PC-3 (cell line): ENCODE measurements around the gene PRKCQ. TPM values are rescaled to one million over a fixed set of nuclear protein-coding genes. Genes with fewer than 3 reads are reported as not detected.

Source experiments
- ATAC-seq: fragments of 200-7000 bp; cut with Tn5 transposase; 2 replicates; pipeline ENCODE4 v1.9.1; 2020; ENCODE audit warnings: mild to moderate bottlenecking, moderate library complexity
- Bru-seq: library from RNA; stranded (reverse); fragments of 400-500 nt; gene quantifications from one replicate; lab custom pipeline; 2021; lab: Mats Ljungman, UMichigan
- BruChase-seq, 2 experiments: library from RNA; stranded (reverse); fragments of 400-500 nt; gene quantifications; one replicate each; lab custom pipeline; 2021; lab: Mats Ljungman, UMichigan
- BruUV-seq: library from RNA; stranded (reverse); fragments of 400-500 nt; replicated peaks from 2 replicates; lab custom pipeline; 2021; lab: Mats Ljungman, UMichigan
- CTCF ChIA-PET: fragments of 300-600 bp; sonication (Branson Sonifier 250); formaldehyde crosslinking; loops from one replicate; lab custom pipeline; 2022; ENCODE audit warnings: antibody characterized with exemption; lab: Charles Lee
- POLR2A ChIA-PET: fragments of 300-600 bp; sonication (Branson Sonifier 250); formaldehyde crosslinking; loops from one replicate; lab custom pipeline; 2022; ENCODE audit warnings: antibody characterized with exemption; ENCODE audit not compliant: unreplicated experiment; lab: Charles Lee
- DNase-seq: peaks from one replicate; pipeline ENCODE4 v3.0.0-alpha.2; 2015
- H2AFZ ChIP-seq: fragments of 300-600 bp; sonication (generic); 2 replicates; pipeline ENCODE4 v1.6.0; 2016; ENCODE audit warnings: antibody characterized with exemption, low read length
- H3F3A ChIP-seq: fragments of 300-600 bp; sonication (generic); one replicate; pipeline ENCODE4 v1.6.0; 2017; ENCODE audit warnings: antibody characterized with exemption, low read length, control low read depth, mild to moderate bottlenecking; ENCODE audit not compliant: unreplicated experiment
- H3K27ac ChIP-seq: fragments of 300-600 bp; sonication (generic); 2 replicates; pipeline ENCODE4 v1.5.1; 2016; ENCODE audit warnings: mild to moderate bottlenecking, low read length
- H3K27me3 ChIP-seq: fragments of 300-600 bp; sonication (generic); 2 replicates; pipeline ENCODE4 v1.6.1; 2016; ENCODE audit warnings: low read length, mixed read lengths
- H3K36me3 ChIP-seq: fragments of 300-600 bp; sonication (generic); 2 replicates; pipeline ENCODE4 v1.6.1; 2016; ENCODE audit warnings: low read depth, mixed run types, low read length, mixed read lengths
- H3K4me1 ChIP-seq: fragments of 300-600 bp; sonication (generic); 2 replicates; pipeline ENCODE4 v1.5.1; 2016; ENCODE audit warnings: low read length; ENCODE audit not compliant: insufficient read depth
- H3K4me2 ChIP-seq: fragments of 300-600 bp; sonication (generic); 2 replicates; pipeline ENCODE4 v1.6.0; 2016; ENCODE audit warnings: low read length
- H3K4me3 ChIP-seq: fragments of 300-600 bp; sonication (generic); 2 replicates; pipeline ENCODE4 v1.5.1; 2016; ENCODE audit warnings: mild to moderate bottlenecking, low read length, mixed read lengths
- H3K79me2 ChIP-seq: fragments of 300-600 bp; sonication (generic); 2 replicates; pipeline ENCODE4 v1.6.1; 2017; ENCODE audit warnings: low read length, mixed read lengths
- H3K9ac ChIP-seq: fragments of 300-600 bp; sonication (generic); 2 replicates; pipeline ENCODE4 v1.6.0; 2016; ENCODE audit warnings: mild to moderate bottlenecking, low read length
- H3K9me2 ChIP-seq: fragments of 300-600 bp; sonication (generic); replicated peaks from 2 replicates; pipeline ENCODE4 v1.6.1; 2016; ENCODE audit warnings: mixed run types, low read length, mixed read lengths
- H3K9me3 ChIP-seq: fragments of 300-600 bp; sonication (generic); 2 replicates; pipeline ENCODE4 v1.6.1; 2016; ENCODE audit warnings: low read length, mixed read lengths
- H4K20me1 ChIP-seq: fragments of 300-600 bp; sonication (generic); 2 replicates; pipeline ENCODE4 v1.6.1; 2016; ENCODE audit warnings: low read length, mixed read lengths
- EZH2 ChIP-seq: fragments of 300-600 bp; sonication (generic); IDR thresholded peaks from one replicate; pipeline ENCODE4 v1.6.1; 2017; ENCODE audit warnings: antibody characterized with exemption, mild to moderate bottlenecking, low read length; ENCODE audit not compliant: unreplicated experiment
- EZH2phosphoT487 ChIP-seq: fragments of 300-600 bp; sonication (generic); IDR thresholded peaks from 2 replicates; pipeline ENCODE4 v1.6.1; 2018; ENCODE audit warnings: mild to moderate bottlenecking, antibody characterized with exemption, low read length, borderline replicate concordance
- intact Hi-C: fragments of 100-400 bp; cut with micrococcal nuclease; formaldehyde crosslinking; loops from 2 replicates; pipeline ENCODE4 v1.9.0; 2023
- long read RNA-seq: library from polyadenylated mRNA; unstranded; transcript quantifications from one replicate; pipeline ENCODE4 v2.0.0, GENCODE V29; 2021; ENCODE audit not compliant: unreplicated experiment
- total RNA-seq: library from RNA; depleted of rRNA; stranded (reverse); fragments of >200 nt; gene quantifications from 2 replicates; pipeline ENCODE4 v1.2.3, GENCODE V29; 2014; rRNA removed
- TF ChIP-seq, protein P1 (sequence below): fragments of 300-600 bp; sonication (generic); conservative IDR thresholded peaks from 2 replicates; pipeline ENCODE4 v1.5.1; 2017; ENCODE audit warnings: antibody characterized with exemption, low read depth, mild to moderate bottlenecking, low read length

Gene PRKCQ
- not detected in 2 replicates for total RNA-seq
- percentile 3 among the genes with signal in this experiment for Bru-seq, nascent RNA
- percentile 2 among the genes with signal in this experiment for BruChase-seq, experiment 1, labeled RNA remaining after a 6-hour chase
- percentile 3 among the genes with signal in this experiment for BruChase-seq, experiment 2, labeled RNA remaining after a 2-hour chase
- long read RNA-seq, result 0 reads

- no peaks in the 10 kb centered on the region for H3K36me3 ChIP-seq
- no peaks in the 10 kb centered on the region for H3K9me2 ChIP-seq
- H3K4me2 ChIP-seq, result no peak within 1 kb of the TSS
- no peak within 1 kb of the TSS for H3K4me3 ChIP-seq
- DNase-seq, result no peak
- no peaks in the 10 kb centered on the region for H3K9me3 ChIP-seq
- H3F3A ChIP-seq, result no peaks in the 10 kb centered on the region
- no peak within 1 kb of the TSS for H3K9ac ChIP-seq
- no peak for ATAC-seq
- no TSS peak for BruUV-seq
- intact Hi-C loops, result no loop called here
- no peaks in the 10 kb centered on the region for H3K4me1 ChIP-seq
- no peaks in the 10 kb centered on the region for H3K79me2 ChIP-seq
- ChIA-PET POLR2A (no interaction called here), CTCF (no interaction called here)
- H4K20me1 ChIP-seq, result no peaks in the 10 kb centered on the region
- H2AFZ ChIP-seq, result no peak within 1 kb of the TSS
- H3K27ac ChIP-seq, result no peak within 1 kb of the TSS
- H3K27me3 ChIP-seq, result peaks cover 34% of the 10 kb centered on the region; the same call in 1 of the 2 replicates
- no peak for TF ChIP-seq EZH2
- no peak for TF ChIP-seq EZH2phosphoT487
- TF ChIP-seq, protein P1, sequence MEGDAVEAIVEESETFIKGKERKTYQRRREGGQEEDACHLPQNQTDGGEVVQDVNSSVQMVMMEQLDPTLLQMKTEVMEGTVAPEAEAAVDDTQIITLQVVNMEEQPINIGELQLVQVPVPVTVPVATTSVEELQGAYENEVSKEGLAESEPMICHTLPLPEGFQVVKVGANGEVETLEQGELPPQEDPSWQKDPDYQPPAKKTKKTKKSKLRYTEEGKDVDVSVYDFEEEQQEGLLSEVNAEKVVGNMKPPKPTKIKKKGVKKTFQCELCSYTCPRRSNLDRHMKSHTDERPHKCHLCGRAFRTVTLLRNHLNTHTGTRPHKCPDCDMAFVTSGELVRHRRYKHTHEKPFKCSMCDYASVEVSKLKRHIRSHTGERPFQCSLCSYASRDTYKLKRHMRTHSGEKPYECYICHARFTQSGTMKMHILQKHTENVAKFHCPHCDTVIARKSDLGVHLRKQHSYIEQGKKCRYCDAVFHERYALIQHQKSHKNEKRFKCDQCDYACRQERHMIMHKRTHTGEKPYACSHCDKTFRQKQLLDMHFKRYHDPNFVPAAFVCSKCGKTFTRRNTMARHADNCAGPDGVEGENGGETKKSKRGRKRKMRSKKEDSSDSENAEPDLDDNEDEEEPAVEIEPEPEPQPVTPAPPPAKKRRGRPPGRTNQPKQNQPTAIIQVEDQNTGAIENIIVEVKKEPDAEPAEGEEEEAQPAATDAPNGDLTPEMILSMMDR, result no peak
Observed at GRCh38 chr10:6579904-6580278, at the start of gene PRKCQ. TSS of gene PRKCQ (minus strand) at chr10:6580276. CDS start at chr10:6515135, 65,141 bp downstream.

GRCh38 chr10:6625428-6625827 lies 45.4 kb upstream of the PRKCQ start:
- intact Hi-C loops, result no loop called here
- Histone ChIP-seq H3F3A (no peaks in the 10 kb centered on the region), H3K9me3 (no peaks in the 10 kb centered on the region), H4K20me1 (no peaks in the 10 kb centered on the region), H3K4me3 (no peak overlapping the region), H3K36me3 (no peaks in the 10 kb centered on the region), H3K27me3 (peaks cover 54% of the 10 kb centered on the region), H3K27ac (no peak overlapping the region), H3K9me2 (no peaks in the 10 kb centered on the region), H3K4me2 (no peak overlapping the region), H2AFZ (no peak overlapping the region), H3K9ac (no peak overlapping the region), H3K4me1 (no peaks in the 10 kb centered on the region), H3K79me2 (no peaks in the 10 kb centered on the region)
- TF ChIP-seq, protein P1, result no peak
- TF ChIP-seq EZH2 (no peak), EZH2phosphoT487 (no peak)
- ATAC-seq, result no peak
- ChIA-PET CTCF (no interaction called here), POLR2A (no interaction called here)
- BruUV-seq, result no TSS peak
- DNase-seq, result no peak

- no peak overlapping the region for H2AFZ ChIP-seq
- ChIA-PET POLR2A (no interaction called here), CTCF (no interaction called here)
- no peaks in the 10 kb centered on the region for H3K4me1 ChIP-seq
- no peak for ATAC-seq
- no peaks in the 10 kb centered on the region for H3K9me2 ChIP-seq
- no peaks in the 10 kb centered on the region for H3K9me3 ChIP-seq
- H3F3A ChIP-seq, result no peaks in the 10 kb centered on the region
- no peak overlapping the region for H3K27ac ChIP-seq
- DNase-seq, result no peak
- no peaks in the 10 kb centered on the region for H3K36me3 ChIP-seq
- no peak overlapping the region for H3K4me3 ChIP-seq
- no peaks in the 10 kb centered on the region for H4K20me1 ChIP-seq
- intact Hi-C loops, result no loop called here
- H3K27me3 ChIP-seq, result peaks cover 62% of the 10 kb centered on the region
- no TSS peak for BruUV-seq
- H3K79me2 ChIP-seq, result no peaks in the 10 kb centered on the region
- no peak overlapping the region for H3K9ac ChIP-seq
- TF ChIP-seq, protein P1, result no peak
- TF ChIP-seq EZH2, result no peak
- no peak for TF ChIP-seq EZH2phosphoT487
- H3K4me2 ChIP-seq, result no peak overlapping the region
Observed at GRCh38 chr10:6624392-6624791, 44.3 kb upstream of the PRKCQ start.
